WI38 (cell line): ENCODE data around the gene AGPAT1.
"Not testable (repeated sequence)": the region's sequence is repeated elsewhere in the genome, so short reads cannot be mapped to it uniquely, and the experiment has no call there.

Source experiments
- H3K4me3 ChIP-seq: 2 replicates; pipeline ENCODE4 v1.5.1; 2011; ENCODE audit warnings: low read depth, mild to moderate bottlenecking, control low read depth, low read length
- TF ChIP-seq, protein P1 (sequence below): IDR thresholded peaks from 2 replicates; pipeline ENCODE4 v1.5.1; 2012; ENCODE audit warnings: low read depth, mild to moderate bottlenecking, control low read depth, low read length

Gene AGPAT1

GRCh38 chr6:32187009-32187709, 11.3 kb upstream of the AGPAT1 start:
- H3K4me3 ChIP-seq, result no peak overlapping the region
- TF ChIP-seq, protein P1, sequence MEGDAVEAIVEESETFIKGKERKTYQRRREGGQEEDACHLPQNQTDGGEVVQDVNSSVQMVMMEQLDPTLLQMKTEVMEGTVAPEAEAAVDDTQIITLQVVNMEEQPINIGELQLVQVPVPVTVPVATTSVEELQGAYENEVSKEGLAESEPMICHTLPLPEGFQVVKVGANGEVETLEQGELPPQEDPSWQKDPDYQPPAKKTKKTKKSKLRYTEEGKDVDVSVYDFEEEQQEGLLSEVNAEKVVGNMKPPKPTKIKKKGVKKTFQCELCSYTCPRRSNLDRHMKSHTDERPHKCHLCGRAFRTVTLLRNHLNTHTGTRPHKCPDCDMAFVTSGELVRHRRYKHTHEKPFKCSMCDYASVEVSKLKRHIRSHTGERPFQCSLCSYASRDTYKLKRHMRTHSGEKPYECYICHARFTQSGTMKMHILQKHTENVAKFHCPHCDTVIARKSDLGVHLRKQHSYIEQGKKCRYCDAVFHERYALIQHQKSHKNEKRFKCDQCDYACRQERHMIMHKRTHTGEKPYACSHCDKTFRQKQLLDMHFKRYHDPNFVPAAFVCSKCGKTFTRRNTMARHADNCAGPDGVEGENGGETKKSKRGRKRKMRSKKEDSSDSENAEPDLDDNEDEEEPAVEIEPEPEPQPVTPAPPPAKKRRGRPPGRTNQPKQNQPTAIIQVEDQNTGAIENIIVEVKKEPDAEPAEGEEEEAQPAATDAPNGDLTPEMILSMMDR, result no peak

DNA sequence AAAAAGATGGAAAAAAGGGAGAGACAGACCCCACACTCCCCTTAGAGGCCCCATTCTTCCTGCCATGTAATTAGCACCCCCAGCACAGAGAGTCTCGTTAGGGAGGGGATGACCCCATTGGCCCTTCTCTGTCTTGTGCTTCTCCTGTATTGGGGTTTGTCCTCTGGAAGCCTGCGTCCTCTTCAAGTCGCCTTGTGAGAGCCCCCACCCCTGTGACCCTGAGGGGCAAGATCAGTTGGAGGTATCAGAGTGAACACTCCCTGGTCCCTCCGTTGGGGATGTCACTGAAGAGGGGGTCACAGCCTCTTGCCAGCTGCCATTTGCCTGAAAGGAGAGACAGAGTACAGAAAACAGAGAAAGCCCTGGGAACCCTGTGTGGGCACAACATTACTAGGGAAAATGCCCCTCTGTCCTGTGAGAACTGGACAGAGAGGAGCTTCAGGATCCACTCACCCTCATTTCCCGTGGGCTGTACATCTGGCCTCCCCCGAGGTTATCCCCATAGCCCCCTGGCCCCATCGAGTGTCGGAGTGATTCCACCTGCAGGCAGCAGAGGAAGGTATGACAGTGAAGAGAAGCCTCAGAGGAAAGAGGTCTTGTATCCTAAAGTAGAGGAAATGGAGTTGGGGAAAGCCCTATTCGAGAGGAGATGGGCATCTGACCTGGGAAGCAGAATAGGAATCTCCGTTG, 10.4 kb upstream of the AGPAT1 start:
- not testable (repeated sequence) for H3K4me3 ChIP-seq

GRCh38 chr6:32185681-32186131, 9.8 kb upstream of the AGPAT1 start:
- not testable (repeated sequence) for H3K4me3 ChIP-seq

- H3K4me3 ChIP-seq, result no peak within 1 kb of the TSS
- TF ChIP-seq, protein P1, result no peak
Measured at GRCh38 chr6:32184084-32184640, 8.3 kb upstream of the AGPAT1 start, which contains the start of gene AGER. AGER (minus strand) TSS chr6:32184253; CDS start chr6:32184222, 31 bp downstream.

- TF ChIP-seq, protein P1, result no peak
- no peak overlapping the region for H3K4me3 ChIP-seq
Measured at GRCh38 chr6:32183483-32184083, 7.7 kb upstream of the AGPAT1 start.

DNA sequence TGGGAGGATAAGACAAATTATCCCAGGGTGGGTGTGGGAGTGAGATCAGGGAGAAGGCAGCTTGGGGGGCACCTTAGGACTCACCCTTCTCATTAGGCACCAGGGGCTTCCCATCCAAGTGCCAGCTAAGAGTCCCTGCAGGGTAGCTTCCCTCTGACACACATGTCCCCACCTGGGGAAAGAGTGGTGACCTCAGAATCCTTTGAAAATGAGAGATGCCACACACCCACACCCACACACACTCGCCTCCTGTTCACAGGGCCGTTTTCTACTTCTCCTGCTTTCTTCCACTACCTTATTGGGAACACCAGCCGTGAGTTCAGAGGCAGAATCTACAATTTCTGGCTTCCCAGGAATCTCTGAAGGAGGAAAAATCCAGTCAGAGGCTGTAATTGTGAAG, 7.1 kb upstream of the AGPAT1 start:
- H3K4me3 ChIP-seq, result no peak overlapping the region
- TF ChIP-seq, protein P1, result no peak

DNA sequence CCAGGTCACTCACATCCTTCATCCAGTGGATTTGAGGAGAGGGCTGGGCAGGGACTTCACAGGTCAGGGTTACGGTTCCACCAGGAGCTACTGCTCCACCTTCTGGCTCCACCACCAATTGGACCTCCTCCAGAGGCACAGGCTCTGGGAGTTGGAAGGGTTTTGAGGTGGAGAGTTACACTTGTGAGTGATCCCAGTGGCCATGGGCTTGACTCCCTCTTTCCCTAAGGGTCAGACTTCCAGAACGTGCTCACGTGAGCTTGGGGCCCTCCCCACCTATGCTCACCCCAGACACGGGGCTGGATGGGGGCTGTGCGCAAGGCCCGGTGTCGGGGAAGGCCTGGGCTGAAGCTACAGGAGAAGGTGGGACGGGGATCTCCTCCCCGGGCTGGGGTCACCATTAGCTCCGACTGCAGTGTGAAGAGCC, 6.7 kb upstream of the AGPAT1 start:
- no peak overlapping the region for H3K4me3 ChIP-seq
- TF ChIP-seq, protein P1, result no peak
